HFFc6 (cell line): ENCODE results near the gene NELL2. TPM values are rescaled to one million over a fixed set of nuclear protein-coding genes. Genes with fewer than 3 reads are reported as not detected.
"Not testable (repeated sequence)": the region's sequence is repeated elsewhere in the genome, so short reads cannot be mapped to it uniquely, and the experiment has no call there.

ENCODE experiments used
- DNase-seq: peaks from one replicate; pipeline ENCODE4 v3.0.0-alpha.2; 2018
- H3K27ac Mint-ChIP-seq: 2 replicates; pipeline ENCODE4 v1.8.0; 2020; ENCODE audit warnings: mild to moderate bottlenecking, mixed read lengths
- H3K27me3 Mint-ChIP-seq: 2 replicates; pipeline ENCODE4 v1.8.0; 2021; ENCODE audit warnings: mild to moderate bottlenecking, moderate library complexity, mixed read lengths; ENCODE audit not compliant: insufficient read depth
- H3K36me3 Mint-ChIP-seq: 2 replicates; pipeline ENCODE4 v1.8.0; 2021; ENCODE audit warnings: low read depth, mixed read lengths
- H3K4me1 Mint-ChIP-seq: 2 replicates; pipeline ENCODE4 v1.8.0; 2020; ENCODE audit warnings: low read depth, mixed read lengths
- H3K4me3 Mint-ChIP-seq: 2 replicates; pipeline ENCODE4 v1.8.0; 2020; ENCODE audit warnings: mild to moderate bottlenecking, moderate library complexity, mixed read lengths
- H3K9me3 Mint-ChIP-seq: 2 replicates; pipeline ENCODE4 v1.8.0; 2020; ENCODE audit warnings: mild to moderate bottlenecking, mixed read lengths
- CTCF ChIP-seq: fragments of 200-600 bp; sonication (generic); IDR thresholded peaks from 2 replicates; pipeline ENCODE4 v1.5.0; 2021; ENCODE audit warnings: antibody characterized with exemption, mild to moderate bottlenecking
- total RNA-seq, 6 experiments: library from RNA; stranded (reverse); fragmentation: NEBNext Ultra II Directional; extraction: Animal tissue kit (Norgen Biotek cat#: 25700); gene quantifications; 2 replicates in 1 of 6; 3 replicates in 5 of 6; pipeline ENCODE4 v1.2.3, GENCODE V29; 2021

The NELL2 gene
- total RNA-seq, 6 experiments from 2014 or later, result not detected

- Mint-ChIP-seq H3K27ac (no peak overlapping the region), H3K4me1 (no peaks in the 10 kb centered on the region), H3K9me3 (peaks cover 16% of the 10 kb centered on the region), H3K27me3 (no peaks in the 10 kb centered on the region), H3K4me3 (no peak overlapping the region), H3K36me3 (no peaks in the 10 kb centered on the region)
- no peak for TF ChIP-seq CTCF
- no peak for DNase-seq
Measured at GRCh38 chr12:44827832-44828438, 48.2 kb downstream of the NELL2 start.

GRCh38 chr12:44821702-44822101, 54.4 kb downstream of the NELL2 start:
- H3K9me3 Mint-ChIP-seq, result peaks cover 34% of the 10 kb centered on the region
- DNase-seq, H3K4me3 Mint-ChIP-seq, H3K27me3 Mint-ChIP-seq, H3K27ac Mint-ChIP-seq, H3K4me1 Mint-ChIP-seq, H3K36me3 Mint-ChIP-seq: not testable (repeated sequence)

- H3K27me3 Mint-ChIP-seq, result peaks cover 3% of the 10 kb centered on the region; the same call in 1 of the 2 replicates
- H3K4me3 Mint-ChIP-seq, result no peak overlapping the region
- no peaks in the 10 kb centered on the region for H3K4me1 Mint-ChIP-seq
- peaks cover 41% of the 10 kb centered on the region for H3K9me3 Mint-ChIP-seq
- TF ChIP-seq CTCF, result no peak
- DNase-seq, result no peak
- no peaks in the 10 kb centered on the region for H3K36me3 Mint-ChIP-seq
- no peak overlapping the region for H3K27ac Mint-ChIP-seq
Measured at GRCh38 chr12:44819884-44820283, 56.2 kb downstream of the NELL2 start.

GRCh38 chr12:44817687-44818086, 58.4 kb downstream of the NELL2 start:
- DNase-seq, result no peak
- peaks cover 3% of the 10 kb centered on the region; the same call in 1 of the 2 replicates for H3K27me3 Mint-ChIP-seq
- no peaks in the 10 kb centered on the region for H3K36me3 Mint-ChIP-seq
- no peak overlapping the region for H3K27ac Mint-ChIP-seq
- no peak overlapping the region for H3K4me3 Mint-ChIP-seq
- no peaks in the 10 kb centered on the region for H3K4me1 Mint-ChIP-seq
- TF ChIP-seq CTCF, result no peak
- peaks cover 41% of the 10 kb centered on the region for H3K9me3 Mint-ChIP-seq

- TF ChIP-seq CTCF, result no peak
- peaks cover 45% of the 10 kb centered on the region for H3K9me3 Mint-ChIP-seq
- no peaks in the 10 kb centered on the region for H3K36me3 Mint-ChIP-seq
- H3K4me1 Mint-ChIP-seq, result no peaks in the 10 kb centered on the region
- H3K4me3 Mint-ChIP-seq, result no peak overlapping the region
- DNase-seq, result no peak
- peaks cover 3% of the 10 kb centered on the region; the same call in 1 of the 2 replicates for H3K27me3 Mint-ChIP-seq
- no peak overlapping the region for H3K27ac Mint-ChIP-seq
Measured at GRCh38 chr12:44816446-44817017, 59.6 kb downstream of the NELL2 start.

- DNase-seq, result no peak
- H3K36me3 Mint-ChIP-seq, result no peaks in the 10 kb centered on the region
- no peaks in the 10 kb centered on the region for H3K27me3 Mint-ChIP-seq
- H3K4me1 Mint-ChIP-seq, result no peaks in the 10 kb centered on the region
- H3K4me3 Mint-ChIP-seq, result no peak overlapping the region
- no peak overlapping the region for H3K27ac Mint-ChIP-seq
- TF ChIP-seq CTCF, result no peak
- peaks cover 26% of the 10 kb centered on the region for H3K9me3 Mint-ChIP-seq
Measured at GRCh38 chr12:44812062-44812461, 64.1 kb downstream of the NELL2 start.
